ENCODE measurements around the gene SFRP5. TPM values are rescaled to one million over a fixed set of nuclear protein-coding genes. Genes with fewer than 3 reads are reported as not detected.

SFRP5 gene
- total RNA-seq, 4 donors from 2014 or later = 11.9 to 34.4 (median 18.2) TPM

DNA sequence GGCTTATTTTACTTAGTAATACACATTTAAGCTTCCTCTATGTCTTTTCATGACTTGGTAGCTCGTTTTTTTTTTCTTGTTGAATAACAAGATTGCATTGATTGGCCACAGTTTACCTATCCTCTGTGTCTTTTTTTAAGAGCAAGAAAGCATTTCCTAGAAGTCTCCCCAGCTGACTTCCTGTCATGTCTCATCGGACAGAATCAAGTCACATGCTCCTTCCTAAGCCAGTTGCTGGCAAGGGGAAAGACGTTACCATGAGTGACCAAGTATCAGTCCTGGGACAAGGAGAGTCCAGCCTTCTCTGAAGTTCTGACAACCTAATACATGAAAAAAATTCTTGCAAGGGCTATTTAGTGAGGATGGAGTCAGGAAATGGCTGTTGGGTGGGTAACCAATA is 24.9 kb upstream of the SFRP5 start:
- TF ChIP-seq POLR2A (IDR thresholded peaks at IDR 0.05) = no peak
- no peak for TF ChIP-seq POLR2AphosphoS5 (IDR thresholded peaks at IDR 0.05)
- TF ChIP-seq EP300 (IDR thresholded peaks at IDR 0.05) = no peak
- TF ChIP-seq, protein P1, sequence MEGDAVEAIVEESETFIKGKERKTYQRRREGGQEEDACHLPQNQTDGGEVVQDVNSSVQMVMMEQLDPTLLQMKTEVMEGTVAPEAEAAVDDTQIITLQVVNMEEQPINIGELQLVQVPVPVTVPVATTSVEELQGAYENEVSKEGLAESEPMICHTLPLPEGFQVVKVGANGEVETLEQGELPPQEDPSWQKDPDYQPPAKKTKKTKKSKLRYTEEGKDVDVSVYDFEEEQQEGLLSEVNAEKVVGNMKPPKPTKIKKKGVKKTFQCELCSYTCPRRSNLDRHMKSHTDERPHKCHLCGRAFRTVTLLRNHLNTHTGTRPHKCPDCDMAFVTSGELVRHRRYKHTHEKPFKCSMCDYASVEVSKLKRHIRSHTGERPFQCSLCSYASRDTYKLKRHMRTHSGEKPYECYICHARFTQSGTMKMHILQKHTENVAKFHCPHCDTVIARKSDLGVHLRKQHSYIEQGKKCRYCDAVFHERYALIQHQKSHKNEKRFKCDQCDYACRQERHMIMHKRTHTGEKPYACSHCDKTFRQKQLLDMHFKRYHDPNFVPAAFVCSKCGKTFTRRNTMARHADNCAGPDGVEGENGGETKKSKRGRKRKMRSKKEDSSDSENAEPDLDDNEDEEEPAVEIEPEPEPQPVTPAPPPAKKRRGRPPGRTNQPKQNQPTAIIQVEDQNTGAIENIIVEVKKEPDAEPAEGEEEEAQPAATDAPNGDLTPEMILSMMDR (IDR thresholded peaks at IDR 0.05) = no peak
- no peak overlapping the region for H3K27ac ChIP-seq
- no peaks in the 10 kb centered on the region for H3K36me3 ChIP-seq
- WGBS, 2 donors (ENCODE audit: low coverage in 1 of 2) = 35 to 44% methylated on average over 3 of the region's 3 CpGs
- ATAC-seq = no peak
- peaks cover 0 to 24% (median 0%) of the 10 kb centered on the region in 3 donors for H3K9me3 ChIP-seq
- no peak overlapping the region for H3K4me3 ChIP-seq
- H3K4me1 ChIP-seq = peaks cover 0 to 4% (median 0%) of the 10 kb centered on the region in 3 donors
- peaks cover 50% of the 10 kb centered on the region for H3K27me3 ChIP-seq

DNA sequence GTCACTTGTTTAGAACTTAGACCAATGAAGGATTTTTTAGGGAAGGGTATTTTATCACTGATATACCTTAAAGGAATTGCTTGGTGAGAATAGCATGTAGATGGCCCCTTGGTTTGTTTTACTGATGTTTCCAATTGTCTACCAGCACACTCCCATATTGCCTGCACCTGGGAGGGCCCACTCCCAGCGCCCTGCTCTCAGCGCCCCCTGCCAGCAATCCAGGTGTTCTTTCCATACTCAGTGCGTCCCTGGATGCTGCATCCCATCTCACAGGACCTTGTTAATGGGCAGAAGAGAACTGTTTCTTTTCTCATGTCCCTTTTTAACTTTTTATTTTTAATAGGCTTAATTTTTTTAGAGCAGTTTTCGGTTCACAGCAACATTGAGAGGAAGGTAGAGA is 24.1 kb upstream of the SFRP5 start:
- H3K27me3 ChIP-seq = peaks cover 50% of the 10 kb centered on the region
- ATAC-seq = no peak

DNA sequence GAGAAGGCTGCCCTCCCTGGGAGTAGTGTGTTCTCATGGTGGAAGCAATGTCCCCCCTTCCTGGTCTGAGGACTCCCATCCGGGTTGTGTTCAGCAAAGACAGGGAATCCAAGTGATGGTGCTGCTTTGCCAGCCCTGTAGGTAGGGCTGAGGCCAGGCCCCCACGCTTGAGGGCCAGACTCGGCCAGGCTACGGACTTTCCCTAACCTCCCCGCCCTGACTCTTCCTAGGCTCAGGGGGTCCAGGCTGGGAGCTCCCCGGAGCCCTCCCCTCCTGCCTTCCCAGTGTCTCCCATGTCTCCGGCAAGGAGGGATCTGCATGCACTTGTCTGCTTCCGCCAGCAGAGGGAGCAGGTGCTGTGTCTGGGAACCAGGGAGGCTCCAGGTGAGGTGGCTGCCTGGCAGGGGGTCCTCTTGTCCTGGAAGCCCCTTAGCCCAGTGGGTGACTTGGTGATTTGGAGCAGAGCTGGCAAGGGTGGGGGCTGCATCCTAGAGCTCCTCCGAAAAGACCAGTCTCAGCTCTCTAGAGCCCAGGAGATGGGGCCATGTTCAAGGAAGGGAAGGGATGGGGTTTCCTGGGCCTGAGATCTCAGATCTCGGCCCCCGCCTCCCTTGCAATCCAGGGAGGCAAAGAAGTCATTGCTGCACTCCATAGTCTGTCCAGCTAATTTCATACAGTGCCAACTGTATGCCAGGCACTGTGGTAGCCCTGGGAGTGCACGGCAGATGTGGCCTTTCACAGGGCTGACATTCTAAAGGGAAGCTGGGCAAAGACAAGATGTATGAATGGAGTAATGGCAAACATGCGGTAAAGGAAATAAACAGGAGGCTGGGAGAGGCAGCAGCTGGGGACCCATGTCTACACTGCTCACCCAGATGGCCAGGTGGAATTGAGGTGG is 20.3 kb upstream of the SFRP5 start:
- Histone ChIP-seq H3K27ac (no peak overlapping the region), H3K27me3 (peaks cover 65% of the 10 kb centered on the region), H3K36me3 (no peaks in the 10 kb centered on the region), H3K9me3 (no peaks in the 10 kb centered on the region), H3K4me1 (peaks cover 0 to 13% (median 3%) of the 10 kb centered on the region in 3 donors), H3K4me3 (no peak overlapping the region)
- 30 to 61% methylated on average over 1 to 2 of the region's 13 CpGs for WGBS, 2 donors (ENCODE audit: low coverage in 1 of 2)
- TF ChIP-seq, protein P1 (IDR thresholded peaks at IDR 0.05) = peak in 3 of 4 experiments; percentile 62 to 88 (median 83)
- no peak for TF ChIP-seq EP300 (IDR thresholded peaks at IDR 0.05)
- peak; percentile 72 for ATAC-seq

More for the DNA sequence above, 24.1 kb upstream of the SFRP5 start:
- Histone ChIP-seq H3K27ac (no peak overlapping the region), H3K36me3 (no peaks in the 10 kb centered on the region), H3K4me1 (peaks cover 0 to 5% (median 0%) of the 10 kb centered on the region in 3 donors), H3K4me3 (no peak overlapping the region), H3K9me3 (peaks cover 0 to 24% (median 0%) of the 10 kb centered on the region in 3 donors)
- WGBS, 2 donors (ENCODE audit: low coverage in 1 of 2) = 35 to 46% methylated on average over 4 of the region's 4 CpGs
- TF ChIP-seq, protein P1 (IDR thresholded peaks at IDR 0.05) = no peak
- TF ChIP-seq EP300 (IDR thresholded peaks at IDR 0.05) (no peak), POLR2A (IDR thresholded peaks at IDR 0.05) (no peak), POLR2AphosphoS5 (IDR thresholded peaks at IDR 0.05) (no peak)

DNA sequence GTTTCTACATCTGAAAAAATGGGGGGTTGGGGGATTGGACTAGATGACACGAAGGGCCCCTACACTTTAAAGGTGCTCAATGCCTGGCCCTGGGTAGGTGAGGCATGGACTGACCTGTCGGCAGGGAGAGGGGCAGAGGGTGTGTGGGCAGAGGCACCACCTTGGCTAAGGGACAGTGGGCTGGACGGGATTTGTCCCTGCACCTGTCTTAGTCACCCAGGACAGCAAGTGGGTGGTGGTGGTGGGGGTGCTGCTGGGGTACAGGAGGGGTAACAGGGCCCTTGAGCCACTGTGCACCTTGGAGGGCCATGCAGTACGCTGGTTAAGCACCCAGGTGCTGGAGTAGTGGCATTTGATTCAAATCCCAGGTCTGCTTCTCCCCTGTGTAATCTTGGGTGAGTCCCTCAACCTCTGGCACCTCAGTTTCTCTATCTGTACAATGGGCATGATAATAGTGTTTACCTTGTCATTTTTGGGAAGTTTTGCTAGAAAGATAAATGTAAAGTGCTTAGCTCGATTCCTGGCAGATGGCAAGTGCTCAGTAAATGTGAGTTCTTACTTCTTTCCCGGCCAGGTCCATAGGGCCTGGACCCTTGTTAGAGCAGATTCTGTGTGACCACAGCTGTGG is 18.1 kb upstream of the SFRP5 start:
- Histone ChIP-seq H3K27me3 (peaks cover 64% of the 10 kb centered on the region), H3K9me3 (no peaks in the 10 kb centered on the region), H3K4me1 (peaks cover 0 to 13% (median 3%) of the 10 kb centered on the region in 3 donors), H3K27ac (no peak overlapping the region), H3K36me3 (no peaks in the 10 kb centered on the region), H3K4me3 (no peak overlapping the region)
- no peak for ATAC-seq
- TF ChIP-seq POLR2A (IDR thresholded peaks at IDR 0.05) (no peak), EP300 (IDR thresholded peaks at IDR 0.05) (no peak), POLR2AphosphoS5 (IDR thresholded peaks at IDR 0.05) (no peak)
- TF ChIP-seq, protein P1 (IDR thresholded peaks at IDR 0.05) = no peak
- WGBS, 2 donors (ENCODE audit: low coverage in 1 of 2) = 84 to 85% methylated on average over 3 of the region's 6 CpGs

All from gastroesophageal sphincter (tissue), 4 donors.